Keratinocyte (primary cell): ENCODE results near the gene HIVEP1. TPM values are rescaled to one million over a fixed set of nuclear protein-coding genes. Genes with fewer than 3 reads are reported as not detected.

ENCODE experiments used
- DNase-seq: peaks from one replicate; pipeline ENCODE4 v3.0.0-alpha.2; 2011; ENCODE audit warnings: low read depth, missing footprints, low spot score
- FAIRE-seq: peaks from 2 replicates; lab custom pipeline; 2011; peaks lifted over from hg19 to GRCh38; lab: Jason Lieb, UNC
- H2AFZ ChIP-seq: 2 replicates; pipeline ENCODE4 v1.6.0; 2012; ENCODE audit warnings: low read length, control low read depth, inconsistent platforms; ENCODE audit not compliant: control insufficient read depth
- H3K27ac ChIP-seq: 2 replicates; pipeline ENCODE4 v1.5.1; 2011; ENCODE audit warnings: low read length; ENCODE audit not compliant: control insufficient read depth, insufficient read depth
- H3K27me3 ChIP-seq: 3 replicates; pipeline ENCODE4 v1.6.0; 2011; ENCODE audit warnings: low read length; ENCODE audit not compliant: control insufficient read depth, insufficient read depth; ENCODE audit errors: extremely low read depth
- H3K36me3 ChIP-seq, 2 experiments: 2 replicates in 1 of 2; 3 replicates in 1 of 2; pipeline ENCODE4 v1.5.1; 2011; ENCODE audit warnings: low read length in 2 of 2, mild to moderate bottlenecking in 1 of 2; ENCODE audit not compliant: control insufficient read depth in 2 of 2, insufficient read depth in 2 of 2; ENCODE audit errors: extremely low read depth in 1 of 2
- H3K4me1 ChIP-seq: 3 replicates; pipeline ENCODE4 v1.5.1; 2011; ENCODE audit warnings: low read length; ENCODE audit not compliant: control insufficient read depth, insufficient read depth; ENCODE audit errors: extremely low read depth
- H3K4me2 ChIP-seq: 3 replicates; pipeline ENCODE4 v1.6.0; 2011; ENCODE audit warnings: low read depth, low read length; ENCODE audit not compliant: control insufficient read depth, insufficient read depth; ENCODE audit errors: extremely low read depth
- H3K4me3 ChIP-seq, 3 experiments: fragments of 200-600 bp in 1 of 3; sonication (generic) in 1 of 3; 2 replicates in 2 of 3; 3 replicates in 1 of 3; pipeline ENCODE4 v1.5.1; 2011 to 2016; ENCODE audit warnings: low read length in 3 of 3, mild to moderate bottlenecking in 3 of 3, control low read depth in 2 of 3, inconsistent platforms in 1 of 3, low read depth in 1 of 3, mixed read lengths in 1 of 3, mixed run types in 1 of 3, moderate library complexity in 1 of 3; ENCODE audit not compliant: control insufficient read depth in 2 of 3, insufficient read depth in 2 of 3; ENCODE audit errors: extremely low read depth in 1 of 3
- H3K79me2 ChIP-seq: 2 replicates; pipeline ENCODE4 v1.6.0; 2012; ENCODE audit warnings: low read length; ENCODE audit not compliant: control insufficient read depth, insufficient read depth
- H3K9ac ChIP-seq: 3 replicates; pipeline ENCODE4 v1.6.0; 2011; ENCODE audit warnings: low read length; ENCODE audit not compliant: control insufficient read depth, insufficient read depth; ENCODE audit errors: extremely low read depth
- H3K9me1 ChIP-seq: 3 replicates; pipeline ENCODE4 v1.6.0; 2011; ENCODE audit warnings: low read length; ENCODE audit not compliant: control insufficient read depth, insufficient read depth; ENCODE audit errors: extremely low read depth
- H3K9me3 ChIP-seq: 2 replicates; pipeline ENCODE4 v1.5.1; 2012; ENCODE audit warnings: low read depth, low read length; ENCODE audit not compliant: control insufficient read depth
- H4K20me1 ChIP-seq: 3 replicates; pipeline ENCODE4 v1.6.0; 2011; ENCODE audit warnings: low read length; ENCODE audit not compliant: control insufficient read depth, insufficient read depth; ENCODE audit errors: extremely low read depth
- EZH2 ChIP-seq: IDR thresholded peaks from one replicate; pipeline ENCODE4 v1.6.1; 2012; ENCODE audit warnings: inconsistent platforms, mild to moderate bottlenecking, low read length, moderate library complexity
- dilution Hi-C: fragments of 300-500 bp; cut with MboI; formaldehyde crosslinking; loops from one replicate; pipeline ENCODE4 v1.7.0; 2020; ENCODE audit warnings: low sequenced_read_pairs; ENCODE audit not compliant: extremely low pct_ligation_motif_present
- polyA plus RNA-seq, 5 experiments: library from polyadenylated mRNA; depleted of rRNA in 3 of 5; stranded (reverse) in 3 of 5; stranded (forward) in 1 of 5; unstranded in 1 of 5; fragments of >200 nt; gene quantifications; 1 replicate in 1 of 5; 2 replicates in 3 of 5; 3 replicates in 1 of 5; pipeline versions ENCODE4 v1.2.1 to v1.2.3, GENCODE V29; 2011 to 2012; ENCODE audit warnings: missing spikeins in 2 of 5, low read depth in 1 of 5, low replicate concordance in 1 of 5
- TF ChIP-seq, protein P1 (sequence below), 3 experiments: IDR thresholded peaks in 1 of 3; conservative IDR thresholded peaks in 1 of 3; optimal IDR thresholded peaks in 1 of 3; 2 replicates in 2 of 3; 3 replicates in 1 of 3; pipeline versions ENCODE3 to v1.5.1; 2011; ENCODE audit warnings: low read length in 3 of 3, mild to moderate bottlenecking in 3 of 3, moderate library complexity in 2 of 3, control low read depth in 1 of 3, inconsistent platforms in 1 of 3; ENCODE audit not compliant: insufficient read depth in 2 of 3; ENCODE audit errors: extremely low read depth in 1 of 3

Gene HIVEP1
- polyA plus RNA-seq, 1 donor (not counting 4 experiments of a cell fraction or from before 2014, with no cell fraction given): 13.7 TPM

DNA sequence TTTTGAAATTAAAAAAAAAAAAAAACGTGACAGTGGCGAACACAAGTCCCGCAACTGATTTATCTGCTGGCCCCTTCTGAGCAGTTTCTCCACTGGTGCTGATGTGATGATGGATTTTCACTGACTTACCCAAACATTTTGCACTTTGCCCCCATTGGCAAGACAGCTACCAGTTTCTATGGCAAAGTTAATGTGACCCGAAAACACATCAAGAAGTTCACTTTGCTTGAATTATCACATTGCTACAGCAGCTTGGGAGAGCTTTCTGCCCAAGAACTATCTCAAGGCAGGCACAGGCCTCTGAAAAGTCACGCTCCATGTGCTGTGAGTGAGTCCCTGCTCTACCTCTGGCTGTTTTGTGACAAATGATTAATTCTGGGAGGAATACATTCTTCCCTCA lies 150.1 kb downstream of the HIVEP1 start:
- H3K4me1 ChIP-seq: no peaks in the 10 kb centered on the region
- FAIRE-seq (no peak), DNase-seq (no peak)
- no peaks in the 10 kb centered on the region for H4K20me1 ChIP-seq
- H3K4me2 ChIP-seq: no peak overlapping the region
- no peaks in the 10 kb centered on the region for H3K9me1 ChIP-seq
- H3K27me3 ChIP-seq: no peaks in the 10 kb centered on the region
- no peak overlapping the region for H3K4me3 ChIP-seq
- no peak for TF ChIP-seq EZH2
- TF ChIP-seq, protein P1, sequence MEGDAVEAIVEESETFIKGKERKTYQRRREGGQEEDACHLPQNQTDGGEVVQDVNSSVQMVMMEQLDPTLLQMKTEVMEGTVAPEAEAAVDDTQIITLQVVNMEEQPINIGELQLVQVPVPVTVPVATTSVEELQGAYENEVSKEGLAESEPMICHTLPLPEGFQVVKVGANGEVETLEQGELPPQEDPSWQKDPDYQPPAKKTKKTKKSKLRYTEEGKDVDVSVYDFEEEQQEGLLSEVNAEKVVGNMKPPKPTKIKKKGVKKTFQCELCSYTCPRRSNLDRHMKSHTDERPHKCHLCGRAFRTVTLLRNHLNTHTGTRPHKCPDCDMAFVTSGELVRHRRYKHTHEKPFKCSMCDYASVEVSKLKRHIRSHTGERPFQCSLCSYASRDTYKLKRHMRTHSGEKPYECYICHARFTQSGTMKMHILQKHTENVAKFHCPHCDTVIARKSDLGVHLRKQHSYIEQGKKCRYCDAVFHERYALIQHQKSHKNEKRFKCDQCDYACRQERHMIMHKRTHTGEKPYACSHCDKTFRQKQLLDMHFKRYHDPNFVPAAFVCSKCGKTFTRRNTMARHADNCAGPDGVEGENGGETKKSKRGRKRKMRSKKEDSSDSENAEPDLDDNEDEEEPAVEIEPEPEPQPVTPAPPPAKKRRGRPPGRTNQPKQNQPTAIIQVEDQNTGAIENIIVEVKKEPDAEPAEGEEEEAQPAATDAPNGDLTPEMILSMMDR (optimal IDR thresholded peaks at IDR 0.05 in 1 of 3, IDR thresholded peaks at IDR 0.05 in 1 of 3, conservative IDR thresholded peaks at IDR 0.05 in 1 of 3; ENCODE audit: extremely low read depth in 1 of 3, insufficient read depth in 2 of 3, low read length in 3 of 3): no peak
- dilution Hi-C loops: no loop called here
- no peaks in the 10 kb centered on the region for H3K9me3 ChIP-seq
- no peak overlapping the region for H2AFZ ChIP-seq
- H3K27ac ChIP-seq: no peak overlapping the region
- H3K9ac ChIP-seq: no peak overlapping the region
- peaks cover 13 to 24% of the 10 kb centered on the region in 2 experiments for H3K36me3 ChIP-seq
- no peaks in the 10 kb centered on the region for H3K79me2 ChIP-seq

DNA sequence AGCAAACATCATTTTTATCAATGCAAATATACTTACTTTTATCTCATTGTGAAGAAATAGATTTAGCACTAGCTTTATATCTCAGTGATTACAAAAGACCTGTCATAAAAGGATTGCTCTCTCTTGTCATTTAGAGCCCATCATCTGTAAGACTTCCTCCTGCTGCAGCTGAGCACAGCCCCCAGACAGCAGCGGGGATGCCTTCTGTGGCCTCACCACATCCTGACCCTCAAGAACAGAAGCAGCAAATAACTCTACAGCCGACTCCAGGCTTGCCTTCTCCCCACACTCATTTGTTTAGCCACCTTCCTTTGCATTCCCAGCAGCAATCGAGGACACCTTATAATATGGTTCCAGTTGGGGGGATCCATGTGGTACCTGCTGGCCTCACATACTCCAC lies 151.0 kb downstream of the HIVEP1 start:
- Histone ChIP-seq H3K36me3 (peaks cover 13 to 24% of the 10 kb centered on the region in 2 experiments), H3K4me1 (no peaks in the 10 kb centered on the region), H3K9me1 (no peaks in the 10 kb centered on the region), H3K4me3 (no peak overlapping the region), H3K4me2 (no peak overlapping the region), H3K79me2 (no peaks in the 10 kb centered on the region), H3K27me3 (no peaks in the 10 kb centered on the region), H4K20me1 (no peaks in the 10 kb centered on the region), H3K9me3 (no peaks in the 10 kb centered on the region), H3K9ac (no peak overlapping the region), H3K27ac (no peak overlapping the region), H2AFZ (no peak overlapping the region)
- dilution Hi-C loops: no loop called here
- FAIRE-seq (no peak), DNase-seq (no peak)
- TF ChIP-seq, protein P1 (optimal IDR thresholded peaks at IDR 0.05 in 1 of 3, IDR thresholded peaks at IDR 0.05 in 1 of 3, conservative IDR thresholded peaks at IDR 0.05 in 1 of 3; ENCODE audit: extremely low read depth in 1 of 3, insufficient read depth in 2 of 3, low read length in 3 of 3): no peak
- no peak for TF ChIP-seq EZH2
